Measurements from ENCODE around the gene PALM3.

PALM3 gene

DNA sequence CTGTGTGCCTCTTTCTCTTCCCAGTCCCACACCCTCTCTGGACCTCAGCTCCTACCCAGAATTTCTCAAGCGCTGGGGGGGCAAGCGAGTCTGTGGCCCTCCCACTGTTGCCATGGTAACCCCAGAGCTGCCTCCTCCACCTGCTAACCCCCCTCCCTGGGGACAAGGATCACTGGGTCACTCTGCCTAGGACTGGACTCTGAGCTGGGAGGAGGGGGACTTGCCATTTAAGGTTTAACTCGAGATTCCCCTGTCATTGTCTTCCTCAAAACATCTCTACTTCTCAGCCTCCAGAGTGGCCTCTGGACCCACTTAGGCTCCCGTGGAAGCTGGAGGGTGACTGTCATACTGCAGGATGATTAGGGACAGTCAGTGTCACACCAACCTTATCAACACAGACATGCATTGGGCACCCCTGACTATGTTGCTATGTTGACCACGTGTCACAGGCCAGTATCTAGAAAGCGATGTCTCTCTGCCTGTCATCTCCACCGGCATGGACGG, 2.2 kb downstream of the PALM3 start:
- TF ChIP-seq, protein P1, sequence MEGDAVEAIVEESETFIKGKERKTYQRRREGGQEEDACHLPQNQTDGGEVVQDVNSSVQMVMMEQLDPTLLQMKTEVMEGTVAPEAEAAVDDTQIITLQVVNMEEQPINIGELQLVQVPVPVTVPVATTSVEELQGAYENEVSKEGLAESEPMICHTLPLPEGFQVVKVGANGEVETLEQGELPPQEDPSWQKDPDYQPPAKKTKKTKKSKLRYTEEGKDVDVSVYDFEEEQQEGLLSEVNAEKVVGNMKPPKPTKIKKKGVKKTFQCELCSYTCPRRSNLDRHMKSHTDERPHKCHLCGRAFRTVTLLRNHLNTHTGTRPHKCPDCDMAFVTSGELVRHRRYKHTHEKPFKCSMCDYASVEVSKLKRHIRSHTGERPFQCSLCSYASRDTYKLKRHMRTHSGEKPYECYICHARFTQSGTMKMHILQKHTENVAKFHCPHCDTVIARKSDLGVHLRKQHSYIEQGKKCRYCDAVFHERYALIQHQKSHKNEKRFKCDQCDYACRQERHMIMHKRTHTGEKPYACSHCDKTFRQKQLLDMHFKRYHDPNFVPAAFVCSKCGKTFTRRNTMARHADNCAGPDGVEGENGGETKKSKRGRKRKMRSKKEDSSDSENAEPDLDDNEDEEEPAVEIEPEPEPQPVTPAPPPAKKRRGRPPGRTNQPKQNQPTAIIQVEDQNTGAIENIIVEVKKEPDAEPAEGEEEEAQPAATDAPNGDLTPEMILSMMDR (IDR thresholded peaks at IDR 0.05; ENCODE audit: low read depth, low read length) = no peak
- no peak for DNase-seq (ENCODE audit: low read depth, low spot score)
- in situ Hi-C loops (cut with HindIII; ENCODE audit: low sequenced_read_pairs) = no loop called here

DNA sequence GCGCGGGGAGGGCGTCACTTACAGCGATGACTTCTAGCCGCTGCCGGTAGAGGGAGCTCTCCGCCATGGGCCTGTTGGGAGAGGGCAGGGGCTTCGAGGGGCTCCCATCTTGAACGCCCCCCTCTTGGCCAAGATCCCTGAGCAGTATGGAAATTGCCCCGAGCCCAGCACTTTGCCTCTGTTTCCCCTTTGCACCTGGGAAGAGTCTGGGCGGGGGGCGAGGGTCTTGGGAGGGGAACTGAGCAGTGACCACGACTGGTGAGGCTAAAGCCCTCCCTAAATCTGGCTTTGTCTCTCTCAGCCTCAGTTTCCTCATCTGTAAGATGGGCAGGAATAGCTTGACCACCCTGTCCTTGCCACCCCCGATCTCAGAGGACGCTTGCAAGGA, 2.8 kb downstream of the PALM3 start:
- TF ChIP-seq, protein P1 (IDR thresholded peaks at IDR 0.05; ENCODE audit: low read depth, low read length) = peak; percentile 78
- DNase-seq (ENCODE audit: low read depth, low spot score) = no peak
- in situ Hi-C loops (cut with HindIII; ENCODE audit: low sequenced_read_pairs) = no loop called here
- H3K4me3 ChIP-seq (ENCODE audit: low read depth, low read length) = no peak overlapping the region

More for the DNA sequence above, 2.2 kb downstream of the PALM3 start:
- no peak overlapping the region for H3K4me3 ChIP-seq (ENCODE audit: low read depth, low read length)

DNA sequence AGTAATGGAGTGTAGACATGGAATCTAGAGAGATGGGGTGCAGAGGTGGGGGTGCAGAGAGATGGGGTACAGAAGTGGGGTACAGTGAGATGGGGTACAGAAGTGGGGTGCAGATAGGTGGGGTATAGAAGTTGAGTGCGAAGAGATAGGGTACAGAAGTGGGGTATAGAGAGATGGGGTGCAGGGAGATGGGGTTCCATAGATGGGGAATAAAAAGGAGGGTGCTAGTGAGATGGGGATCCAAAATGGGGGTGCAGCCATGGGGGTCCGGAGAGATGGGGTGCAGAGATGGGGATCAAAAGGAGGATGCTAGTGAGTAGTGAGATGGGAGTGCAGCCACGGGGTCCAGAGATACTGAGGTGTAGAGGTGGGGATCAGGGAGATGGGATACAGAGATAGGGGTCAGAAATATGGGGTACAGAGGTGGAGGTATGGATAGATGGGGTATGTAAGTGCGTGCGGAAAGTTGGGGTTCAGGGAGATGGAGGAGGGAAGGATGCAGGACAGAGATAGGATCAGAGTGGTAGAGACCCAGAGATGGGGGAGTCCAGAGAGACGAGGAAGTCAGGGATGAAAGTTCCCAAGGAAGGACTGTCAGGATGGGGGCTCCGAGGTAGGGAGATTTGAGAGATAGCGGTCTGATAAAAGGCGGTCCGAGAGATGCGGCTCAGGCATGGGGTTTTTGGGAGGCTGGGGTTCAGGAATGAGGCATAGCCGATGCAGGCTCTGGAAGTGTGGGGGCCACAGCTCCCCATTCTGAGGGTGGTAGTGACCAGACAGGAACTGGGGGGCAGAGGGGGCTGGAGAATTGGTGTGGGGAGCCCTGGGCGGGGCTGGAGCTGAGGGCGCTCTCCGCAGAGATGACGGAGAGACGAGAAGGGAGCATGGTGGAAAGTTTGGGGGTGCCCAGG, 3.4 kb downstream of the PALM3 start:
- H3K4me3 ChIP-seq (ENCODE audit: low read depth, low read length) = peak overlapping the region; percentile 32
- TF ChIP-seq, protein P1 (IDR thresholded peaks at IDR 0.05; ENCODE audit: low read depth, low read length) = no peak
- in situ Hi-C loops (cut with HindIII; ENCODE audit: low sequenced_read_pairs) = no loop called here
- no peak for DNase-seq (ENCODE audit: low read depth, low spot score)

DNA sequence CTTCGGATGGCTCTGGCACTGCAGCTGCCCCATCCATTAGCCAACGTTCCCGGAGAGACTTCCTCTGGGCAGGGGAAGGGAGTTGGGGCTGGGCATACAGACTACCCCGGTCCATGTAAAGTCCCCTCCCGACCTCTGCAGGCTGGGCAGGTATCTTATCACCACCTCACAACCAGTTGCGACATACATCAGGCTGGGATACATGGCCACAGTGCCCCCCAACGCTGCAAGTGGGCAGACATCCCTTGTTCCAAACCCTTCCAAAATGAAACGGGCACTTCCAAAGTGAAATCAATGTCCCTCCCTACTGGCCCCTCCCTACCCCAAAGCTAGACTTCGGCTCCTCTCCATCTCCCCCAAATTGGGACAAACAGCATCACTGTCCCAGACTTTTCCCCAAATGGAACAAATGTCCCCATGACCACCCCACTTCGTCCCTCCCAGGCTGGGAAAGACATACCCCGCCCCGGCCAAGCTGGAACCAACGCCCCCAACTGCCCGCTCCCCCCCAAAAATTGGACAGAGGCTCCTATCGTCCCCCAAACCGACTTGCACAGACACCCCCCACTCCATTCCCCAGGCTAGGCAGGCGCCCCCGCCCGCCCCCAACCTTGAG, 5.0 kb downstream of the PALM3 start:
- in situ Hi-C loops (cut with HindIII; ENCODE audit: low sequenced_read_pairs) = no loop called here
- no peak for DNase-seq (ENCODE audit: low read depth, low spot score)
- H3K4me3 ChIP-seq (ENCODE audit: low read depth, low read length) = peak overlapping the region; percentile 32
- TF ChIP-seq, protein P1 (IDR thresholded peaks at IDR 0.05; ENCODE audit: low read depth, low read length) = no peak

DNA sequence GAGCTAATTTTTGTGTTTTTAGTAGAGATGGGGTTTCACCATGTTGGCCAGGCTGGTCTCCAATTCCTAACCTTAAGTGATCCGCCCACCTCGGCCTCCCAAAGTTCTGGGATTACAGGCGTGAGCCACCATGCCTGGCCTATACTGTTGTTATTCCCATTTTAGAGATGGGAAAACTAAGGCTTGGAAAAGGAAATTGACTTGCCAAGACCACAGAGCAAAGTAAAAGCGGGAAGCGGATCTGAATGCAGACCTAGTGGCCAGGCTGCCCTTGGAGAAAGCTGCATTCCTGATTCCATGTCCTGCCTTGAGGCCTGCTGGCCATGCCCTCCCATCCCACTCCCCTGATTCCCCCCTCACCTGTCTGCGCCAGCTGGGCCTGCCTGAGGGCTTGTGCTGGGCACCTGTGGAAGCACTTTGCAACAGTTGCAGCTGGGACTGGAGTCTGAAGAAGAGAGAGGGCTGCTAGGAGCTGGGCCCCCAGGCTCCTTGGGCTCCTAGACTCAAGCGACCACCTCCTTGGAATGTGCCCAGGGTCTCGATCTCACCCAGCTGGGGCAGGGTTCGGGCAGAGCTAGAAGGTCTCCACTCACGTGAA, 5.7 kb downstream of the PALM3 start:
- in situ Hi-C loops (cut with HindIII; ENCODE audit: low sequenced_read_pairs) = no loop called here
- DNase-seq (ENCODE audit: low read depth, low spot score) = no peak
- no peak overlapping the region for H3K4me3 ChIP-seq (ENCODE audit: low read depth, low read length)
- TF ChIP-seq, protein P1 (IDR thresholded peaks at IDR 0.05; ENCODE audit: low read depth, low read length) = no peak

DNA sequence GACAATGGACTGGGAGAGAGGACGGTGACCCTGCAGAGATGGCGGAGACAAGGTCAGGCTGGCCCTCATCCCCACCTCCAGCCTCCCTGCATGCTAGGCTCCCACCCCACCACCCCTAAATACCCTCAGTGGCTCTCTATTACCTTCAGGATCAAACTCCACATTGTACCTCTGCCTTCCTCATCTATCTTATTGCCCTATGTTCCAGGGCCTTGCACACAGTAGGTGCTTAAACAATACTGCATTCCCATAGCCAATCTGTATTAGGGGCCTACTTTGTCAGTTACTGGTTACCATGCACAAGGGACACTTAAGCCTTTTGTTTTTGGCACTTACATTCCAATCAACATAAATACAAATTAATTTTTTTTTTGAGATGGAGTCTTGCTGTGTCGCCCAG, 6.5 kb downstream of the PALM3 start:
- no peak for DNase-seq (ENCODE audit: low read depth, low spot score)
- in situ Hi-C loops (cut with HindIII; ENCODE audit: low sequenced_read_pairs) = no loop called here
- no peak overlapping the region for H3K4me3 ChIP-seq (ENCODE audit: low read depth, low read length)
- TF ChIP-seq, protein P1 (IDR thresholded peaks at IDR 0.05; ENCODE audit: low read depth, low read length) = no peak
